ENCODE data around the gene SLC9A9. TPM values are rescaled to one million over a fixed set of nuclear protein-coding genes. Genes with fewer than 3 reads are reported as not detected.
A peak's percentile ranks its signal among the peaks of the same experiment; 100 is the strongest.

Gene SLC9A9
- total and polyA plus RNA-seq, 9 of the 15 experiments (the other 6 are each of a cell fraction or from before 2014, with no cell fraction given) = 0.03 to 0.13 TPM; not detected in 7

GRCh38 chr3:143269741-143270140 is 578.5 kb downstream of the SLC9A9 start:
- ChIA-PET POLR2A (interaction anchor here (0.9 to 1.4 kb wide), 2 partner anchors 8 to 9 kb away, joined by 3 to 4 read pairs; no protein-coding TSS in a partner anchor), CTCF (ENCODE audit: low intra/inter-chr PET ratio) (no interaction called here)
- FAIRE-seq = peak; percentile 11

More at GRCh38 chr3:143269741-143270140, 578.5 kb downstream of the SLC9A9 start:
- Histone ChIP-seq H3K27me3 (ENCODE audit: control insufficient read depth in 2 of 2, insufficient read depth in 2 of 2, low read length in 2 of 2) (no peaks in the 10 kb centered on the region), H3K9me3 (replicated peaks; ENCODE audit: control insufficient read depth, insufficient read depth, low read depth, low read length) (no peaks in the 10 kb centered on the region), H3K27ac (ENCODE audit: extremely low read depth, low read depth, low read length) (no peak overlapping the region), H3K36me3 (ENCODE audit: control insufficient read depth, insufficient read depth, low read length) (no peaks in the 10 kb centered on the region), H3K4me1 (replicated peaks in 1 of 2; ENCODE audit: control insufficient read depth in 2 of 2, insufficient read depth in 2 of 2, low read length in 2 of 2) (no peaks in the 10 kb centered on the region; a peak in 1 of 5 replicates), H3K4me2 (ENCODE audit: insufficient read depth, low read length) (no peak overlapping the region), H3K4me3 (no peak overlapping the region), H4K20me1 (replicated peaks; ENCODE audit: control insufficient read depth, insufficient read depth, low read length) (no peaks in the 10 kb centered on the region), H3K9ac (ENCODE audit: insufficient read depth in 1 of 2, low read depth in 2 of 2, low read length in 2 of 2) (no peak overlapping the region), H3K9me1 (ENCODE audit: control insufficient read depth, insufficient read depth, low read length) (no peaks in the 10 kb centered on the region), H3K79me2 (ENCODE audit: control insufficient read depth, insufficient read depth, low read length) (no peaks in the 10 kb centered on the region), H2AFZ (ENCODE audit: low read depth, low read length) (no peak overlapping the region)
- BruUV-seq (replicated peaks) = no TSS peak
- TF ChIP-seq DEAF1 (CRISPR knock-in tag; IDR thresholded peaks at IDR 0.05) (no peak), C11orf30 (IDR thresholded peaks at IDR 0.05; ENCODE audit: low read depth) (no peak), CTCF (IDR thresholded peaks at IDR 0.05 in 2 of 3, conservative IDR thresholded peaks at IDR 0.05 in 1 of 3; ENCODE audit: insufficient read depth in 2 of 3, low read depth in 1 of 3, low read length in 3 of 3) (no peak), ZZZ3 (IDR thresholded peaks at IDR 0.05) (no peak), SUPT5H (IDR thresholded peaks at IDR 0.05) (no peak), GTF2F1 (IDR thresholded peaks at IDR 0.05; ENCODE audit: low read depth, low read length) (no peak)
- DNase-seq (ENCODE audit: extremely low read depth in 1 of 4, low spot score in 3 of 4) (no peak), ATAC-seq (no peak)
- WGBS (ENCODE audit: insufficient coverage, low coverage, missing lambda C conversion rate) = 71% methylated on average over 3 of the region's 3 CpGs
- in situ Hi-C loops (cut with MboI) (no loop called here), intact Hi-C loops (cut with micrococcal nuclease) (no loop called here)
